WTC11 (cell line): ENCODE data around the gene P2RY6. TPM values are rescaled to one million over a fixed set of nuclear protein-coding genes. Genes with fewer than 3 reads are reported as not detected.

ENCODE experiments used
- ATAC-seq: fragments of 200-7000 bp; cut with Tn5 transposase; 2 replicates; pipeline ENCODE4 v1.10.0; 2021; ENCODE audit warnings: mild to moderate bottlenecking, moderate library complexity
- CTCF ChIA-PET: fragments of 300-600 bp; sonication (Branson Sonifier 250); formaldehyde crosslinking; loops from one replicate; lab custom pipeline; 2021; ENCODE audit warnings: antibody characterized with exemption; lab: Charles Lee
- POLR2A ChIA-PET: fragments of 350-600 bp; sonication (Branson Sonifier 250); formaldehyde crosslinking; loops from one replicate; lab custom pipeline; 2021; ENCODE audit warnings: antibody characterized with exemption; lab: Charles Lee
- DNase-seq: peaks from one replicate; pipeline ENCODE4 v3.0.0; 2021; ENCODE audit warnings: low spot score
- H3K27ac Mint-ChIP-seq: 2 replicates; pipeline ENCODE4 v1.8.0; 2021; ENCODE audit warnings: mixed read lengths
- H3K27me3 Mint-ChIP-seq: 2 replicates; pipeline ENCODE4 v1.8.0; 2021; ENCODE audit warnings: low read depth, mild to moderate bottlenecking, moderate library complexity, mixed read lengths
- H3K36me3 Mint-ChIP-seq: 2 replicates; pipeline ENCODE4 v1.8.0; 2021; ENCODE audit warnings: mixed read lengths
- H3K4me1 Mint-ChIP-seq: 2 replicates; pipeline ENCODE4 v1.8.0; 2022; ENCODE audit warnings: mixed read lengths
- H3K4me3 Mint-ChIP-seq: 2 replicates; pipeline ENCODE4 v1.8.0; 2021; ENCODE audit warnings: mild to moderate bottlenecking, moderate library complexity, mixed read lengths
- H3K9me3 Mint-ChIP-seq: 2 replicates; pipeline ENCODE4 v1.8.0; 2021; ENCODE audit warnings: mixed read lengths
- EMX1 ChIP-seq: fragments of 250-450 bp; sonication (Bioruptor Pico); IDR thresholded peaks from 2 replicates; pipeline ENCODE4 v1.8.0; 2021; ENCODE audit warnings: mild to moderate bottlenecking
- ETV6 ChIP-seq: sonication (generic); formaldehyde crosslinking; IDR thresholded peaks from 2 replicates; pipeline ENCODE4 v1.8.1; 2022; ENCODE audit warnings: mild to moderate bottlenecking, missing genetic modification reagents
- FOXK1 ChIP-seq: sonication (generic); formaldehyde crosslinking; IDR thresholded peaks from 2 replicates; pipeline ENCODE4 v1.8.0; 2022; ENCODE audit warnings: mild to moderate bottlenecking, moderate library complexity, missing genetic modification reagents
- GABPB1 ChIP-seq: sonication (generic); formaldehyde crosslinking; IDR thresholded peaks from 2 replicates; pipeline ENCODE4 v1.8.1; 2023; ENCODE audit warnings: mild to moderate bottlenecking, missing genetic modification reagents
- MYBL2 ChIP-seq: sonication (generic); formaldehyde crosslinking; IDR thresholded peaks from 2 replicates; pipeline ENCODE4 v1.8.1; 2023; ENCODE audit warnings: mild to moderate bottlenecking, moderate library complexity, missing genetic modification reagents
- RELA ChIP-seq: sonication (generic); formaldehyde crosslinking; IDR thresholded peaks from 2 replicates; pipeline ENCODE4 v1.8.1; 2022; ENCODE audit warnings: missing genetic modification reagents, mild to moderate bottlenecking, borderline replicate concordance
- SOX15 ChIP-seq: fragments of 250-450 bp; sonication (Bioruptor Pico); IDR thresholded peaks from 2 replicates; pipeline ENCODE4 v1.9.0; 2021; ENCODE audit warnings: mild to moderate bottlenecking
- SP1 ChIP-seq: sonication (generic); formaldehyde crosslinking; conservative IDR thresholded peaks from 2 replicates; pipeline ENCODE4 v1.8.1; 2022; ENCODE audit warnings: missing genetic modification reagents
- TEAD4 ChIP-seq: sonication (generic); formaldehyde crosslinking; IDR thresholded peaks from 2 replicates; pipeline ENCODE4 v1.8.0; 2022; ENCODE audit warnings: mild to moderate bottlenecking, missing genetic modification reagents
- ZNF263 ChIP-seq: sonication (generic); formaldehyde crosslinking; IDR thresholded peaks from 2 replicates; pipeline ENCODE4 v1.8.1; 2022; ENCODE audit warnings: low read depth, mild to moderate bottlenecking, moderate library complexity, missing genetic modification reagents
- ZNF396 ChIP-seq: fragments of 250-450 bp; sonication (Bioruptor Pico); IDR thresholded peaks from 2 replicates; pipeline ENCODE4 v1.8.0; 2021; ENCODE audit warnings: mild to moderate bottlenecking, moderate library complexity, borderline replicate concordance
- total RNA-seq: library from RNA; stranded (reverse); gene quantifications from 3 replicates; pipeline ENCODE4 v1.2.3, GENCODE V29; 2021
- TF ChIP-seq, protein P1 (sequence below): sonication (generic); formaldehyde crosslinking; IDR thresholded peaks from 2 replicates; pipeline ENCODE4 v1.8.0; 2022; ENCODE audit warnings: mild to moderate bottlenecking, missing genetic modification reagents
- TF ChIP-seq, protein P2 (sequence below): sonication (generic); formaldehyde crosslinking; IDR thresholded peaks from 2 replicates; pipeline ENCODE4 v1.8.1; 2023; ENCODE audit warnings: mild to moderate bottlenecking, missing genetic modification reagents, moderate library complexity
- TF ChIP-seq, protein P3 (sequence below): sonication (generic); formaldehyde crosslinking; IDR thresholded peaks from 2 replicates; pipeline ENCODE4 v1.8.0; 2022; ENCODE audit warnings: mild to moderate bottlenecking, missing genetic modification reagents
- TF ChIP-seq, protein P4 (sequence below): sonication (generic); formaldehyde crosslinking; IDR thresholded peaks from 2 replicates; pipeline ENCODE4 v1.8.1; 2023; ENCODE audit warnings: mild to moderate bottlenecking, missing genetic modification reagents
- TF ChIP-seq, protein P5 (sequence below): sonication (generic); formaldehyde crosslinking; IDR thresholded peaks from 2 replicates; pipeline ENCODE4 v1.8.1; 2022; ENCODE audit warnings: mild to moderate bottlenecking, missing genetic modification reagents, moderate library complexity, borderline replicate concordance
- TF ChIP-seq, protein P6 (sequence below): sonication (generic); formaldehyde crosslinking; IDR thresholded peaks from 2 replicates; pipeline ENCODE4 v1.8.1; 2023; ENCODE audit warnings: mild to moderate bottlenecking, moderate library complexity, missing genetic modification reagents
- TF ChIP-seq, protein P7 (sequence below): sonication (generic); formaldehyde crosslinking; conservative IDR thresholded peaks from 2 replicates; pipeline ENCODE4 v1.8.1; 2022; ENCODE audit warnings: mild to moderate bottlenecking, missing genetic modification reagents
- TF ChIP-seq, protein P8 (sequence below): sonication (generic); formaldehyde crosslinking; IDR thresholded peaks from 2 replicates; pipeline ENCODE4 v1.8.1; 2022; ENCODE audit warnings: mild to moderate bottlenecking, moderate library complexity, missing genetic modification reagents

Gene P2RY6
- total RNA-seq, 1 experiment from 2014 or later: not detected

DNA sequence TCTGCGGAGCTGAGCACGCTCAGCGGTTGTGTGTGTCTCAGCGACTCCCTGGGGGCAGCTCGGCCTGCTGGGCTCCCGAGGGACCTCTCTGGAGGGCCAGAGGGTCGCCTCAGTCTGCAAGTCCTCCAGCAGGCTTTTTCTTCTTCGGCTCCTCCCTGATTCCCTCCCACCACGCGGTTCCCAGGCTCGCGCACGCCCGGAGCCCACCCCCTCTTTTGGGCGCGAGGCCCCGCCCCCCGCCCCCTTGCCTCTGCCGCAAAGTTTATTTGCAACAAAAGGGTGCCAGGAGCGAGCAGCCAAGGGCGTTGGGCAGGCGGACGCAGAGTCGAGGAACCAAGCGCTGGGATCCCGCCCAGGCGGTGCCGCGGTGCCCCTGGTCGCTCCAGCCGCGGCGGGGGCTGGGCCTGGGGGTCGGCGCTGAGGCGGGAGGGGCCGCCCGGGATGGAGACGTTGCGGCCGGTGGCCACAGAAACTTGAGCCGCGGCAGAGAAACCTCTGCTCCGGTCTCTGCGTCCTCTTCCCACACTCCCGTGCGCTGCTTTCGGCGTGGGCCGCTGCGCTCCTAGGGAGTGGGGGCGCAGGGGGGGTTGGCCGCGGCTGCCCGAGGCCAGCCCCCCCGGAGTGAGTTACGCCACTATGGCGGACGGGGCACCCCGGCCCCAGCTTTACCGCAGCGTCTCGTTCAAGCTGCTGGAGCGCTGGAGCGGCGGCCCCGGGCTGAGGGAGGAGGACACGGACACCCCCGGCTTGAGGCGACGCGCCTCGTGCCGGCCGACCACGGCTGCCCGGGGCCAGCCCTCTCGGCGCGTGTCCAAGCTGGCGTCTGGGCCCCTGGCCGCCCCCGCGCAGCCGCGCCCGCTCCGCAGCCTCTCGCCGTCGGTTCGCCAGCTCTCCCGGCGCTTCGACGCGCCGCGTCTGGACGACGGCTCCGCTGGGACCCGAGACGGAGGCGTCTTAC lies 36.1 kb downstream of the P2RY6 start, which contains the start of gene ARHGEF17:
TSS of gene ARHGEF17 (plus strand) at position 274 of the 958 bp plus-strand sequence. CDS start at position 637, 363 bp downstream.
- TF ChIP-seq ZNF263 (CRISPR knock-in tag): no peak
- TF ChIP-seq RELA (CRISPR knock-in tag): peak; percentile 46; the same call in 1 of the 2 replicates
- TF ChIP-seq, protein P1, sequence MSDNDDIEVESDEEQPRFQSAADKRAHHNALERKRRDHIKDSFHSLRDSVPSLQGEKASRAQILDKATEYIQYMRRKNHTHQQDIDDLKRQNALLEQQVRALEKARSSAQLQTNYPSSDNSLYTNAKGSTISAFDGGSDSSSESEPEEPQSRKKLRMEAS (CRISPR knock-in tag): peak; percentile 6; the same call in 1 of the 2 replicates
- no peak for TF ChIP-seq EMX1 (CRISPR knock-in tag)
- TF ChIP-seq, protein P2, sequence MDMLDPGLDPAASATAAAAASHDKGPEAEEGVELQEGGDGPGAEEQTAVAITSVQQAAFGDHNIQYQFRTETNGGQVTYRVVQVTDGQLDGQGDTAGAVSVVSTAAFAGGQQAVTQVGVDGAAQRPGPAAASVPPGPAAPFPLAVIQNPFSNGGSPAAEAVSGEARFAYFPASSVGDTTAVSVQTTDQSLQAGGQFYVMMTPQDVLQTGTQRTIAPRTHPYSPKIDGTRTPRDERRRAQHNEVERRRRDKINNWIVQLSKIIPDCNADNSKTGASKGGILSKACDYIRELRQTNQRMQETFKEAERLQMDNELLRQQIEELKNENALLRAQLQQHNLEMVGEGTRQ: no peak
- TF ChIP-seq ETV6 (CRISPR knock-in tag): peak; percentile 58; the same call in 1 of the 2 replicates
- TF ChIP-seq, protein P3, sequence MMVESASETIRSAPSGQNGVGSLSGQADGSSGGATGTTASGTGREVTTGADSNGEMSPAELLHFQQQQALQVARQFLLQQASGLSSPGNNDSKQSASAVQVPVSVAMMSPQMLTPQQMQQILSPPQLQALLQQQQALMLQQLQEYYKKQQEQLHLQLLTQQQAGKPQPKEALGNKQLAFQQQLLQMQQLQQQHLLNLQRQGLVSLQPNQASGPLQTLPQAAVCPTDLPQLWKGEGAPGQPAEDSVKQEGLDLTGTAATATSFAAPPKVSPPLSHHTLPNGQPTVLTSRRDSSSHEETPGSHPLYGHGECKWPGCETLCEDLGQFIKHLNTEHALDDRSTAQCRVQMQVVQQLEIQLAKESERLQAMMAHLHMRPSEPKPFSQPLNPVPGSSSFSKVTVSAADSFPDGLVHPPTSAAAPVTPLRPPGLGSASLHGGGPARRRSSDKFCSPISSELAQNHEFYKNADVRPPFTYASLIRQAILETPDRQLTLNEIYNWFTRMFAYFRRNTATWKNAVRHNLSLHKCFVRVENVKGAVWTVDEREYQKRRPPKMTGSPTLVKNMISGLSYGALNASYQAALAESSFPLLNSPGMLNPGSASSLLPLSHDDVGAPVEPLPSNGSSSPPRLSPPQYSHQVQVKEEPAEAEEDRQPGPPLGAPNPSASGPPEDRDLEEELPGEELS: peak; percentile 43; the same call in 1 of the 2 replicates
- TF ChIP-seq, protein P4, sequence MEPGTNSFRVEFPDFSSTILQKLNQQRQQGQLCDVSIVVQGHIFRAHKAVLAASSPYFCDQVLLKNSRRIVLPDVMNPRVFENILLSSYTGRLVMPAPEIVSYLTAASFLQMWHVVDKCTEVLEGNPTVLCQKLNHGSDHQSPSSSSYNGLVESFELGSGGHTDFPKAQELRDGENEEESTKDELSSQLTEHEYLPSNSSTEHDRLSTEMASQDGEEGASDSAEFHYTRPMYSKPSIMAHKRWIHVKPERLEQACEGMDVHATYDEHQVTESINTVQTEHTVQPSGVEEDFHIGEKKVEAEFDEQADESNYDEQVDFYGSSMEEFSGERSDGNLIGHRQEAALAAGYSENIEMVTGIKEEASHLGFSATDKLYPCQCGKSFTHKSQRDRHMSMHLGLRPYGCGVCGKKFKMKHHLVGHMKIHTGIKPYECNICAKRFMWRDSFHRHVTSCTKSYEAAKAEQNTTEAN (CRISPR knock-in tag): peak; percentile 67; the same call in 1 of the 2 replicates
- TF ChIP-seq MYBL2 (CRISPR knock-in tag): 0 out of 2 replicates have a peak, but pooled peaks have one; percentile 22
- TF ChIP-seq, protein P5, sequence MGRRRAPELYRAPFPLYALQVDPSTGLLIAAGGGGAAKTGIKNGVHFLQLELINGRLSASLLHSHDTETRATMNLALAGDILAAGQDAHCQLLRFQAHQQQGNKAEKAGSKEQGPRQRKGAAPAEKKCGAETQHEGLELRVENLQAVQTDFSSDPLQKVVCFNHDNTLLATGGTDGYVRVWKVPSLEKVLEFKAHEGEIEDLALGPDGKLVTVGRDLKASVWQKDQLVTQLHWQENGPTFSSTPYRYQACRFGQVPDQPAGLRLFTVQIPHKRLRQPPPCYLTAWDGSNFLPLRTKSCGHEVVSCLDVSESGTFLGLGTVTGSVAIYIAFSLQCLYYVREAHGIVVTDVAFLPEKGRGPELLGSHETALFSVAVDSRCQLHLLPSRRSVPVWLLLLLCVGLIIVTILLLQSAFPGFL: no peak
- no peak for TF ChIP-seq SOX15
- peak; percentile 28 for TF ChIP-seq FOXK1 (CRISPR knock-in tag)
- TF ChIP-seq SP1: peak; percentile 67
- TF ChIP-seq, all 79 proteins: peak for 8
- peak within 1 kb of the TSS; percentile 76 for H3K4me3 Mint-ChIP-seq
- no peaks in the 10 kb centered on the region for H3K36me3 Mint-ChIP-seq
- peaks cover 39% of the 10 kb centered on the region for H3K27me3 Mint-ChIP-seq
- H3K9me3 Mint-ChIP-seq: no peaks in the 10 kb centered on the region
- ChIA-PET CTCF (interaction anchor here (0.6 to 7.6 kb wide), 37 partner anchors 7 to 486 kb away, joined by 3 to 270 read pairs (median 8); partner anchors contain the start of gene FCHSD2), POLR2A (interaction anchor here (1.1 to 4.2 kb wide), 6 partner anchors 15 to 68 kb away, joined by 3 to 23 read pairs (median 6); partner anchors contain the start of gene RELT)
- H3K27ac Mint-ChIP-seq: peak within 1 kb of the TSS; percentile 85
- peaks cover 22% of the 10 kb centered on the region for H3K4me1 Mint-ChIP-seq
- peak; percentile 72 for DNase-seq
- peak; percentile 27 for ATAC-seq

DNA sequence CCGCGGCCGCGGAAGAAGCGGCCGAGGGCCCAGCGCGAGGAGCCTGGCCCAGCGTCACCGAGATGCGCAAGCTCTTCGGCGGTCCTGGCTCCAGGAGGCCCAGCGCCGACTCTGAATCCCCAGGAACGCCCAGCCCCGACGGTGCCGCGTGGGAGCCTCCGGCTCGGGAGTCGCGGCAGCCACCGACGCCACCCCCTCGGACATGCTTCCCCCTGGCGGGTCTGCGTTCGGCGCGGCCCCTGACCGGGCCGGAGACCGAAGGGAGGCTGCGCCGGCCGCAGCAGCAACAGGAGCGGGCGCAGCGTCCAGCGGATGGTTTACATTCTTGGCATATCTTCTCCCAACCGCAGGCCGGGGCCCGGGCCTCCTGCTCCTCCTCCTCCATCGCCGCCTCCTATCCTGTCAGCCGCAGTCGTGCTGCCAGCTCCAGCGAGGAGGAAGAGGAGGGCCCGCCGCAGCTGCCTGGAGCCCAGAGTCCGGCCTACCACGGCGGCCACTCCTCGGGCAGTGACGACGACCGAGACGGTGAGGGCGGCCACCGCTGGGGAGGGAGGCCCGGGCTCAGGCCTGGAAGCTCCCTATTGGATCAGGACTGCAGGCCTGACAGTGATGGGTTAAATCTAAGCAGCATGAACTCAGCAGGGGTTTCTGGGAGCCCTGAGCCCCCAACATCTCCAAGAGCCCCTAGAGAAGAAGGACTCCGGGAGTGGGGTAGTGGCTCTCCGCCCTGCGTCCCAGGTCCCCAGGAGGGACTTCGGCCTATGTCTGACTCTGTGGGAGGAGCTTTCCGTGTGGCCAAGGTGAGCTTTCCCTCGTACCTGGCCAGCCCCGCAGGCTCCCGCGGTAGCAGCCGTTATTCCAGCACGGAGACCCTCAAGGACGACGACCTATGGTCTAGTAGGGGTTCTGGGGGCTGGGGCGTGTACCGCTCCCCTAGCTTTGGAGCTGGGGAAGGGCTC lies 37.1 kb downstream of the P2RY6 start:
- ATAC-seq (peak; percentile 52), DNase-seq (peak; percentile 89)
- POLR2A ChIA-PET: interaction anchor here (0.6 to 4.2 kb wide), 10 partner anchors 12 to 67 kb away, joined by 3 to 23 read pairs (median 3); partner anchors contain the start of gene RELT
- CTCF ChIA-PET: interaction anchor here (0.5 to 7.6 kb wide), 19 partner anchors 9 to 167 kb away, joined by 3 to 270 read pairs (median 7); partner anchors contain the start of gene FCHSD2
- no peaks in the 10 kb centered on the region for H3K9me3 Mint-ChIP-seq
- no peak overlapping the region for H3K27ac Mint-ChIP-seq
- H3K4me1 Mint-ChIP-seq: peaks cover 29% of the 10 kb centered on the region
- peak overlapping the region; percentile 55 for H3K4me3 Mint-ChIP-seq
- H3K36me3 Mint-ChIP-seq: no peaks in the 10 kb centered on the region
- peaks cover 39% of the 10 kb centered on the region for H3K27me3 Mint-ChIP-seq
- no peak for TF ChIP-seq ZNF396
- TF ChIP-seq, protein P1 (CRISPR knock-in tag): peak; percentile 35
- TF ChIP-seq TEAD4 (CRISPR knock-in tag): peak; percentile 75; the same call in 1 of the 2 replicates
- peak; percentile 22; the same call in 1 of the 2 replicates for TF ChIP-seq GABPB1 (CRISPR knock-in tag)
- TF ChIP-seq, protein P6, sequence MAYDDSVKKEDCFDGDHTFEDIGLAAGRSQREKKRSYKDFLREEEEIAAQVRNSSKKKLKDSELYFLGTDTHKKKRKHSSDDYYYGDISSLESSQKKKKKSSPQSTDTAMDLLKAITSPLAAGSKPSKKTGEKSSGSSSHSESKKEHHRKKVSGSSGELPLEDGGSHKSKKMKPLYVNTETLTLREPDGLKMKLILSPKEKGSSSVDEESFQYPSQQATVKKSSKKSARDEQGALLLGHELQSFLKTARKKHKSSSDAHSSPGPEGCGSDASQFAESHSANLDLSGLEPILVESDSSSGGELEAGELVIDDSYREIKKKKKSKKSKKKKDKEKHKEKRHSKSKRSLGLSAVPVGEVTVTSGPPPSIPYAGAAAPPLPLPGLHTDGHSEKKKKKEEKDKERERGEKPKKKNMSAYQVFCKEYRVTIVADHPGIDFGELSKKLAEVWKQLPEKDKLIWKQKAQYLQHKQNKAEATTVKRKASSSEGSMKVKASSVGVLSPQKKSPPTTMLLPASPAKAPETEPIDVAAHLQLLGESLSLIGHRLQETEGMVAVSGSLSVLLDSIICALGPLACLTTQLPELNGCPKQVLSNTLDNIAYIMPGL (CRISPR knock-in tag): peak; percentile 25; the same call in 1 of the 2 replicates
- TF ChIP-seq, protein P7, sequence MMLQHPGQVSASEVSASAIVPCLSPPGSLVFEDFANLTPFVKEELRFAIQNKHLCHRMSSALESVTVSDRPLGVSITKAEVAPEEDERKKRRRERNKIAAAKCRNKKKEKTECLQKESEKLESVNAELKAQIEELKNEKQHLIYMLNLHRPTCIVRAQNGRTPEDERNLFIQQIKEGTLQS: no peak
- TF ChIP-seq, protein P8, sequence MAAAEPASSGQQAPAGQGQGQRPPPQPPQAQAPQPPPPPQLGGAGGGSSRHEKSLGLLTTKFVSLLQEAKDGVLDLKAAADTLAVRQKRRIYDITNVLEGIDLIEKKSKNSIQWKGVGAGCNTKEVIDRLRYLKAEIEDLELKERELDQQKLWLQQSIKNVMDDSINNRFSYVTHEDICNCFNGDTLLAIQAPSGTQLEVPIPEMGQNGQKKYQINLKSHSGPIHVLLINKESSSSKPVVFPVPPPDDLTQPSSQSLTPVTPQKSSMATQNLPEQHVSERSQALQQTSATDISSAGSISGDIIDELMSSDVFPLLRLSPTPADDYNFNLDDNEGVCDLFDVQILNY (CRISPR knock-in tag): 0 out of 2 replicates have a peak, but pooled peaks have one; percentile 43
